Coronary artery (tissue), 2 donors: ENCODE data around the gene NALCN.

Experiments
- DNase-seq: peaks from one replicate; pipeline ENCODE4 v3.0.0-alpha.2; 2017; ENCODE audit warnings: low spot score
- H3K27ac ChIP-seq, 2 donors: fragments of 200-600 bp; sonication (generic); one replicate each; pipeline ENCODE4 v1.5.1; 2016 to 2019
- H3K4me3 ChIP-seq: fragments of 200-600 bp; sonication (generic); 2 replicates; pipeline ENCODE4 v1.5.1; 2016; ENCODE audit warnings: mild to moderate bottlenecking, moderate library complexity
- CTCF ChIP-seq: fragments of 200-600 bp; sonication (generic); IDR thresholded peaks from one replicate; pipeline ENCODE4 v1.5.1; 2019; ENCODE audit warnings: antibody characterized with exemption

Gene NALCN

DNA sequence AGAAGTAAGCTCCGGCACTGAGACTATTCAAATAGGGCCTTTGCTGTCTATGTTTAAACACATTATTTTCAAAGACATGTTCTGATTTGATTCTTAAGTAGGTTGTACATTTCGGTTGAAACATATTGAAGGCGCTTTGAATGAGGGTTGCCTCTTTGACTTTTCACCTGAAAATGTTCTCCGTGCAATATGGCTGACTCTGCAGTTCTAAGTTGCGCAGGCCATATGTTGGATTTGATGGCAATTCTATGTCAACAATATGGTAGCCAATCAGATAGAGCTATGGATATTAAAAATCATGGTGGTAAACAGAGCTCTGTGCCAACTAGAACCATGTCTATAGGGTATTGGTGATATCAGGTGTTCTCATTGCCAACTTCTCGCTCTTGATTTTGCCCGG, 307.3 kb downstream of the NALCN start:
- no peak overlapping the region for H3K4me3 ChIP-seq
- TF ChIP-seq CTCF: no peak
- no peak for DNase-seq
- H3K27ac ChIP-seq: no peak overlapping the region

DNA sequence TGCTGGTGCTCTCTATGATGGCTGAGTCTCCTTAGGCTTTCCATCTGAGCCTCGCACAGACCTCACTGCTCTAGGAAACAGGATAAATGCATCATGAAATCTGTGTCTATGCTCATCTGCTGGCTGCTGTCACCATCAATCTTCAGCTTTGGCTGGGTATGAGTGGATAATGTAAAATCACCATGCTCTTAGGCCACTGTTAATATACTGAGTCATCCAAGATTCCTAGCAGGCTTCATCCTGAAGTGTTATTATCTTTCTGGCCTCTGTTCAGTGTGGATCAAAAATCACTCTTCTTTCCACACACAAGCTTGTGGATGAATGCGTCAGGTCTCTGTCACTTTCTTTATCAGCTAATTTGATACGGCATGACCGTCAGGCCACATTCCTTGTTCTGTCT, 317.4 kb downstream of the NALCN start:
- H3K27ac ChIP-seq: no peak overlapping the region
- TF ChIP-seq CTCF: no peak
- no peak for DNase-seq
- H3K4me3 ChIP-seq: no peak overlapping the region

DNA sequence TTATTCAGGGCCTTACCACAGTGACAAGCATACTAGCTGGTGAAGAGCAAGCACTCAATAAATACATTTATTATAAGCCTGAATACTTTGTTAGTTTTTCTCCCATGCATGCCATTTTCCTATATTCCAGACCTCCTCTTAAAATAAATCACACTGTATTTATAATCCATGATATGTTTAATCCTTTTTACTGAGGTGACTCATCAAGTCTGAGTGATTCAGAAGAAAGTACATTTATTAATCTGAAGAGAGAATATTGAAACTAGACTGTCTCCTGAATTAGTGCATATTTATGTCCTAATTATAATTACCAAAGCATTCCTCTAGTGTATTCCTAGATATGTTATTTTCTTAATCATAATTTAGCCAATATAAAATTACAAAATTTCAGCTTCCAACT, 323.3 kb downstream of the NALCN start:
- Histone ChIP-seq H3K4me3 (no peak overlapping the region), H3K27ac (no peak overlapping the region)
- TF ChIP-seq CTCF: no peak
- no peak for DNase-seq

DNA sequence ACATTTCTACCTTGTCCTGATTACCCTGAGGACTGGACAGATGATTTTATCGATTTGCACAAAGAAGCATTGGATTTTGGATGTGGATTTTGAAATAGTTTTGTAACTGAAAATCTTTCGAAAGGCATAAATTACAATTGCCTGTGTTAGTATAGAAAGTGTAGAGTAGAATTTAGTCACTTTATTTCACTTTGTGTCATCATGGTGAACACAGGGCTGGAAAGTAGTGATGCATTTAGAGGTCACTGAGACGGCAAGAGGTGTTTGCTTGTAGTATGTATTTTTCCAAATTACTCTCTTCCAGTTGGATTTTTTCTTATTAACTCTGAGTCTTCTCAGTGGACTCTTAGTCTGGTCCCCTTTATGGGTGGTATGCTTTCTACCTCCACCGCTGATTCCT, 326.0 kb downstream of the NALCN start:
- no peak for TF ChIP-seq CTCF
- DNase-seq: no peak
- Histone ChIP-seq H3K4me3 (no peak overlapping the region), H3K27ac (no peak overlapping the region)

DNA sequence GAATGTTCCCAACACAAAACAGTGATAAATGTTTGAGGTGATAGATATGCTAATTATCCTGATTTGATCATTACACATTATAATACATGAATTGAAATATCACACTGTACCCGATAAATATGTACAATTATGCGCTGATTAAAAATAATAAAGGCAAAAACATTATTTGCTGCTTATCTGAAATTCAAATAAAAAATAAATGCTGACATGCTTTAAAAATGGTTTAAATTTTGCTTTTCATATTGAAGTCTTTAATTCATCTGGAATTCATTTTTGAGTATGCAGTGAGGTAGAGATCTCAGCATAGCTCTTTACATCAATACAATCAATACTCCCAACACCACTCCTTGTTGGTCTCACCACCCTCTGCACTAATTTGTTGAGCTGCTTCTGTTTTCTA, 330.8 kb downstream of the NALCN start:
- no peak for DNase-seq
- H3K4me3 ChIP-seq: no peak overlapping the region
- no peak for TF ChIP-seq CTCF
- H3K27ac ChIP-seq: no peak overlapping the region

DNA sequence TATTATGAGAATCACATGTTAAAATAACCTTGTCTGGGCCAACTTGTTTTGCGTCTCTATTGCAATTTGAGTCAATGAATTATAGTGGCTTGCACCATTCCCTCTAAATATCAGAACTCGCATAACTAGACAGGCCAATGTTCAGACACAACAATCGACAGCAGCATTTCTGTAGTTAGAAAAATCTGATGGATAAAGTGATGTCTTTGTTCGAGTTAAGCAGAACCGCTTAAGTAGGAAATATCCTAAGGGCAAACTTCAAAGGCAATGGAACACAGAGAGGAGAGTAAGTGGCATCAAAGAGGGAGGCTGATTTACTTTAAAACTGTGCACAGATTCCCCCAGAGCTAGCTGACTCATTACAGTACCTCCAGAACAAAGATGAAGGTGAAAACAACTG, 333.9 kb downstream of the NALCN start:
- no peak for TF ChIP-seq CTCF
- DNase-seq: no peak
- H3K27ac ChIP-seq: no peak overlapping the region
- no peak overlapping the region for H3K4me3 ChIP-seq

DNA sequence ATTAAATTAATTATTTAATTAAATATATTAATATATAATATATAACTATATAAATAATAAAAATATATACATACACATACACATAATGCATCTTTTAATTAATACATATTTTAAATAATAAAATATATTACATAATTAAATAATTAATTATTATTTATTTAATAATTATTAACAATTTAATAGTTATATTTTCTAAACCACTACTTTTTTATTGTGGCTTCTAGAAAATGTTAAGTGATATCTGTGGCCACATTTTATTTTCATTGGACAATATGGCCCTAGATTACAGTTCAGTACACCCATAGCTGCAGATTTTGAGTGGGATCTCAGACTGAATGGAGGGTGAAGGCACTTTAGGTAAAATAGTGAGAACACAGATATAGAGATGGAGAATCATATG, 335.7 kb downstream of the NALCN start:
- DNase-seq: no peak
- Histone ChIP-seq H3K4me3 (no peak overlapping the region), H3K27ac (no peak overlapping the region)
- no peak for TF ChIP-seq CTCF
